ENCODE data around the gene SNTB2. TPM values are rescaled to one million over a fixed set of nuclear protein-coding genes. Genes with fewer than 3 reads are reported as not detected.

SNTB2 gene
- total RNA-seq, 1 experiment from 2014 or later: 20.2 TPM

DNA sequence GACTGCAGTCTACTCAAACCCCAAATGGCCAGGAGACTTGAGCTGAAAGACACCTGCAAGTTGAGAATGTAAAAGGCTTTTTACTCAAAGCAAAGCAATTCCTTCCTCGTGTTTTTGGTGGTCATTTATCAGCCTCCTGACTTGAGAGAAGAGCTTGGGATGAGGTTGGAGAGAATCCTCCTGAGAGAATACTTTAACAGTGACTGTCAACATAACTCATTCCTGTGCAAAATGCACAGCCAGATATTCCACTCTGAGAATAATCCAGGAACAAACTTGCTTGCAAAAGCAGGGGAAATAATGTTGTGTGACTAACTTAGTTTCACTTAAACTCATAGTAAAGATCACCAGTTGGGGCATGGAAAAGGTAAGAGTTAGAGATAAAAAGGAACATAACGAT lies 53.4 kb downstream of the SNTB2 start:
- Histone ChIP-seq H2AFZ (ENCODE audit: low read length) (no peak overlapping the region), H4K5ac (ENCODE audit: insufficient read length, low read depth, low read length) (no peak overlapping the region), H2BK15ac (ENCODE audit: low read depth, low read length) (no peak overlapping the region), H3K18ac (ENCODE audit: insufficient read length, low read depth, low read length) (no peak overlapping the region), H3K27ac (ENCODE audit: insufficient read length, low read depth, low read length) (no peak overlapping the region), H3K79me1 (ENCODE audit: insufficient read depth, low read depth, low read length, poor library complexity, severe bottlenecking) (no peaks in the 10 kb centered on the region), H3K4ac (ENCODE audit: low read depth, low read length) (no peak overlapping the region), H3K4me2 (ENCODE audit: insufficient read depth, insufficient read length, low read length) (no peak overlapping the region), H2BK20ac (ENCODE audit: low read depth, low read length, poor library complexity, severe bottlenecking) (no peak overlapping the region), H3K27me3 (ENCODE audit: insufficient read depth, low read length) (no peaks in the 10 kb centered on the region), H4K91ac (ENCODE audit: insufficient read length, low read depth, low read length) (no peak overlapping the region), H3K4me1 (ENCODE audit: insufficient read depth, low read length) (no peaks in the 10 kb centered on the region), H3K14ac (ENCODE audit: insufficient read depth, low read length) (no peak overlapping the region), H2BK120ac (ENCODE audit: low read depth, low read length, poor library complexity, severe bottlenecking) (no peak overlapping the region), H3K23ac (ENCODE audit: insufficient read length, low read depth, low read length) (no peak overlapping the region), H4K20me1 (ENCODE audit: control insufficient read depth, insufficient read depth, insufficient read length) (no peaks in the 10 kb centered on the region), H2BK12ac (ENCODE audit: insufficient read length, low read depth, low read length) (no peak overlapping the region), H3K56ac (ENCODE audit: insufficient read length, low read depth, low read length) (no peak overlapping the region), H3T11ph (ENCODE audit: low read length) (no peak overlapping the region), H3K79me2 (ENCODE audit: insufficient read depth, low read length) (no peaks in the 10 kb centered on the region), H3K23me2 (ENCODE audit: insufficient read length, low read depth, low read length, poor library complexity, severe bottlenecking) (no peaks in the 10 kb centered on the region), H3K9me3 (ENCODE audit: control insufficient read depth, low read depth, low read length) (no peaks in the 10 kb centered on the region), H4K8ac (replicated peaks; ENCODE audit: insufficient read length, low read depth, low read length) (no peak overlapping the region), H3K9ac (ENCODE audit: extremely low read depth, insufficient read length, low read length) (no peak overlapping the region), H2BK5ac (ENCODE audit: insufficient read length, low read length) (no peak overlapping the region), H2AK5ac (ENCODE audit: insufficient read length, low read length) (no peak overlapping the region)
- Mint-ChIP-seq H3K4me1 (no peaks in the 10 kb centered on the region), H3K27me3 (ENCODE audit: low read depth) (no peaks in the 10 kb centered on the region), H3K36me3 (ENCODE audit: insufficient read depth in 1 of 3, low read depth in 3 of 3) (peaks cover 0 to 2% (median under 1%) of the 10 kb centered on the region in 3 experiments; a peak in 4 of 7 replicates), H3K9me3 (no peaks in the 10 kb centered on the region), H3K27ac (no peak overlapping the region), H3K4me3 (no peak overlapping the region)
- TF ChIP-seq, protein P1, sequence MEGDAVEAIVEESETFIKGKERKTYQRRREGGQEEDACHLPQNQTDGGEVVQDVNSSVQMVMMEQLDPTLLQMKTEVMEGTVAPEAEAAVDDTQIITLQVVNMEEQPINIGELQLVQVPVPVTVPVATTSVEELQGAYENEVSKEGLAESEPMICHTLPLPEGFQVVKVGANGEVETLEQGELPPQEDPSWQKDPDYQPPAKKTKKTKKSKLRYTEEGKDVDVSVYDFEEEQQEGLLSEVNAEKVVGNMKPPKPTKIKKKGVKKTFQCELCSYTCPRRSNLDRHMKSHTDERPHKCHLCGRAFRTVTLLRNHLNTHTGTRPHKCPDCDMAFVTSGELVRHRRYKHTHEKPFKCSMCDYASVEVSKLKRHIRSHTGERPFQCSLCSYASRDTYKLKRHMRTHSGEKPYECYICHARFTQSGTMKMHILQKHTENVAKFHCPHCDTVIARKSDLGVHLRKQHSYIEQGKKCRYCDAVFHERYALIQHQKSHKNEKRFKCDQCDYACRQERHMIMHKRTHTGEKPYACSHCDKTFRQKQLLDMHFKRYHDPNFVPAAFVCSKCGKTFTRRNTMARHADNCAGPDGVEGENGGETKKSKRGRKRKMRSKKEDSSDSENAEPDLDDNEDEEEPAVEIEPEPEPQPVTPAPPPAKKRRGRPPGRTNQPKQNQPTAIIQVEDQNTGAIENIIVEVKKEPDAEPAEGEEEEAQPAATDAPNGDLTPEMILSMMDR (conservative IDR thresholded peaks at IDR 0.05): no peak
- no peak for DNase-seq
- WGBS (ENCODE audit: extremely low coverage, insufficient read length, low lambda C conversion rate): 100% methylated on average over 1 of the region's 2 CpGs
